ENCODE results near the gene LPP. TPM values are rescaled to one million over a fixed set of nuclear protein-coding genes. Genes with fewer than 3 reads are reported as not detected.

The LPP gene
- total and polyA plus RNA-seq, 4 donors = 11.1 to 219 (median 66.5) TPM

GRCh38 chr3:188469228-188469885 lies 315.4 kb downstream of the LPP start:
- H3K4me1 ChIP-seq (ENCODE audit: control insufficient read depth in 5 of 5, insufficient read depth in 5 of 5, low read length in 5 of 5) = peaks cover 0 to 13% (median 0%) of the 10 kb centered on the region in 5 donors
- peaks cover 0 to 2% (median 0%) of the 10 kb centered on the region in 4 donors for H3K36me3 ChIP-seq (ENCODE audit: control insufficient read depth in 4 of 4, insufficient read depth in 4 of 4, low read length in 4 of 4)
- H3K27me3 ChIP-seq (ENCODE audit: control insufficient read depth in 3 of 3, insufficient read depth in 3 of 3, low read length in 2 of 3) = no peaks in the 10 kb centered on the region
- WGBS, 2 donors = 76 to 77% methylated on average over 10 of the region's 10 CpGs
- no peak for DNase-seq
- H3K9me3 ChIP-seq (ENCODE audit: control insufficient read depth in 4 of 4, insufficient read depth in 3 of 4, low read length in 3 of 4) = peaks cover 0 to 2% (median 0%) of the 10 kb centered on the region in 4 donors
- no peak for ATAC-seq (ENCODE audit: insufficient read depth, low FRiP score)
- H3K4me3 ChIP-seq = no peak overlapping the region
- H3K9ac ChIP-seq (ENCODE audit: insufficient read depth in 1 of 2, low read length in 2 of 2) = no peak overlapping the region
- TF ChIP-seq, protein P1, sequence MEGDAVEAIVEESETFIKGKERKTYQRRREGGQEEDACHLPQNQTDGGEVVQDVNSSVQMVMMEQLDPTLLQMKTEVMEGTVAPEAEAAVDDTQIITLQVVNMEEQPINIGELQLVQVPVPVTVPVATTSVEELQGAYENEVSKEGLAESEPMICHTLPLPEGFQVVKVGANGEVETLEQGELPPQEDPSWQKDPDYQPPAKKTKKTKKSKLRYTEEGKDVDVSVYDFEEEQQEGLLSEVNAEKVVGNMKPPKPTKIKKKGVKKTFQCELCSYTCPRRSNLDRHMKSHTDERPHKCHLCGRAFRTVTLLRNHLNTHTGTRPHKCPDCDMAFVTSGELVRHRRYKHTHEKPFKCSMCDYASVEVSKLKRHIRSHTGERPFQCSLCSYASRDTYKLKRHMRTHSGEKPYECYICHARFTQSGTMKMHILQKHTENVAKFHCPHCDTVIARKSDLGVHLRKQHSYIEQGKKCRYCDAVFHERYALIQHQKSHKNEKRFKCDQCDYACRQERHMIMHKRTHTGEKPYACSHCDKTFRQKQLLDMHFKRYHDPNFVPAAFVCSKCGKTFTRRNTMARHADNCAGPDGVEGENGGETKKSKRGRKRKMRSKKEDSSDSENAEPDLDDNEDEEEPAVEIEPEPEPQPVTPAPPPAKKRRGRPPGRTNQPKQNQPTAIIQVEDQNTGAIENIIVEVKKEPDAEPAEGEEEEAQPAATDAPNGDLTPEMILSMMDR (IDR thresholded peaks at IDR 0.05; ENCODE audit: control extremely low read depth, extremely low read depth) = no peak
- no peak overlapping the region for H3K27ac ChIP-seq (ENCODE audit: low read depth in 1 of 2, low read length in 1 of 2)

GRCh38 chr3:188470508-188471130 lies 316.7 kb downstream of the LPP start:
- no peak for ATAC-seq (ENCODE audit: insufficient read depth, low FRiP score)
- H3K4me3 ChIP-seq = no peak overlapping the region
- H3K27me3 ChIP-seq (ENCODE audit: control insufficient read depth in 3 of 3, insufficient read depth in 3 of 3, low read length in 2 of 3) = no peaks in the 10 kb centered on the region
- 93% methylated on average over 4 of the region's 4 CpGs for WGBS, 2 donors
- TF ChIP-seq, protein P1 (IDR thresholded peaks at IDR 0.05; ENCODE audit: control extremely low read depth, extremely low read depth) = no peak
- peaks cover 0 to 2% (median 0%) of the 10 kb centered on the region in 4 donors for H3K36me3 ChIP-seq (ENCODE audit: control insufficient read depth in 4 of 4, insufficient read depth in 4 of 4, low read length in 4 of 4)
- no peak for DNase-seq
- no peak overlapping the region for H3K9ac ChIP-seq (ENCODE audit: insufficient read depth in 1 of 2, low read length in 2 of 2)
- peaks cover 0 to 9% (median 0%) of the 10 kb centered on the region in 5 donors for H3K4me1 ChIP-seq (ENCODE audit: control insufficient read depth in 5 of 5, insufficient read depth in 5 of 5, low read length in 5 of 5)
- peaks cover 0 to 2% (median 0%) of the 10 kb centered on the region in 4 donors for H3K9me3 ChIP-seq (ENCODE audit: control insufficient read depth in 4 of 4, insufficient read depth in 3 of 4, low read length in 3 of 4)
- H3K27ac ChIP-seq (ENCODE audit: low read depth in 1 of 2, low read length in 1 of 2) = no peak overlapping the region

GRCh38 chr3:188471723-188472122 lies 317.8 kb downstream of the LPP start:
- no peak overlapping the region for H3K4me3 ChIP-seq
- H3K9ac ChIP-seq (ENCODE audit: insufficient read depth in 1 of 2, low read length in 2 of 2) = no peak overlapping the region
- H3K27me3 ChIP-seq (ENCODE audit: control insufficient read depth in 3 of 3, insufficient read depth in 3 of 3, low read length in 2 of 3) = no peaks in the 10 kb centered on the region
- peaks cover 0 to 2% (median 0%) of the 10 kb centered on the region in 4 donors for H3K9me3 ChIP-seq (ENCODE audit: control insufficient read depth in 4 of 4, insufficient read depth in 3 of 4, low read length in 3 of 4)
- H3K27ac ChIP-seq (ENCODE audit: low read depth in 1 of 2, low read length in 1 of 2) = peak overlapping the region in 1 of 2 donors; percentile 21
- peaks cover 0 to 10% (median 0%) of the 10 kb centered on the region in 5 donors for H3K4me1 ChIP-seq (ENCODE audit: control insufficient read depth in 5 of 5, insufficient read depth in 5 of 5, low read length in 5 of 5)
- DNase-seq (no peak), ATAC-seq (ENCODE audit: insufficient read depth, low FRiP score) (no peak)
- peaks cover 0 to 2% (median 0%) of the 10 kb centered on the region in 4 donors for H3K36me3 ChIP-seq (ENCODE audit: control insufficient read depth in 4 of 4, insufficient read depth in 4 of 4, low read length in 4 of 4)
- TF ChIP-seq, protein P1 (IDR thresholded peaks at IDR 0.05; ENCODE audit: control extremely low read depth, extremely low read depth) = no peak
